ENCODE data around the gene TMEM138.

TMEM138 gene

DNA sequence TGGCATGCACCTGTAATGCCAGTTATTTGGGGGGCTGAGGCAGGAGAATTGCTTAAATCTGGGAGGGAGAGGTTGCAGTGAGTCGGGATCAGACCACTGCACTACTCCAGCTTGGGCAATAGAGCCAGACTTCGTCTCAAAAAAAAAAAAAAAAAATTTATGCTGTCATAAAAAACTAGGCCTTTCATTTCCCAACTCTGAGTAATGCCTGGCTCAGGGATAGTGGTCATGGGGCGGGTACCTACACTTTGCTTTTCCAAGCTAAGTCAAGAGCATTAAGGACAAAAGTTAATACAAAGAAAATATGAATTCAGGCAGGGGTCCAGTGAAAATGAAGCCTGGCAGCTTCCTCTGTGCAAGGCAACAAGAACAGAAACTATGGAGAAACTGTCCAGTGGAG, 51.3 kb downstream of the TMEM138 start:
- DNase-seq, result no peak

GRCh38 chr11:61414547-61414946, 52.4 kb downstream of the TMEM138 start:
- DNase-seq, result no peak

GRCh38 chr11:61415381-61415780, 53.2 kb downstream of the TMEM138 start:
- DNase-seq, result no peak

- no peak for DNase-seq
These were observed 54.8 kb downstream of the TMEM138 start for GRCh38 chr11:61416941-61417340.

- no peak for DNase-seq
These were observed 55.5 kb downstream of the TMEM138 start for GRCh38 chr11:61417670-61418069.

DNA sequence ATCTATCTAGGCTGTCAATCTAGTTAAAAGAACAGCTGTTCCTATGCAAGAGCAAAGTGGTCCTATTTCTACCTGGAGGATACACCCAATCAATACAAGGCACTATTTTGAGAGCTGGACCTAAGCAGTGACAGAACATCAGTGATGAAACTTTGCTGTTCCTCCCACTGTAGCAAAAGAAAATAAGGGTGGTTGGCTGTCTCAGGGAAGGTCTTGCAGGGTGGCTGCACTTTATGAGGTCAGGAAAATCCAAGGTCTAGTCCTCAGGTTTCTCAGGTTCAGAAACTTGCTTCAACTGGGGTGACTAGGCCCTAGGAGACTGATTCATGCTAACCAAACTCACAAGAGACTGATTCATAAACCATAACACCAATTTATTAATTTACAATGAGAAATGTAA, 56.0 kb downstream of the TMEM138 start:
- DNase-seq, result no peak
